Suprapubic skin (tissue), 4 donors: ENCODE results near the gene PCID2.

Experiments used
- EP300 ChIP-seq: sonication (generic); formaldehyde crosslinking; IDR thresholded peaks from one replicate; pipeline ENCODE4 v1.6.1; 2017; ENCODE audit warnings: antibody characterized with exemption
- POLR2A ChIP-seq, 2 donors: fragments of 450-650 bp; IDR thresholded peaks; one replicate each; pipeline ENCODE4 v1.6.1; 2017; ENCODE audit warnings: antibody characterized with exemption in 2 of 2, mild to moderate bottlenecking in 2 of 2, moderate library complexity in 2 of 2
- POLR2AphosphoS5 ChIP-seq, 3 donors: sonication (generic); formaldehyde crosslinking; IDR thresholded peaks; one replicate each; pipeline ENCODE4 v1.6.1; 2017; ENCODE audit warnings: antibody characterized with exemption in 3 of 3
- TF ChIP-seq, protein P1 (sequence below), 2 donors: fragments of 200-600 bp in 1 of 2; fragments of 450-650 bp in 1 of 2; sonication (generic) in 1 of 2; IDR thresholded peaks; one replicate each; pipeline ENCODE4 v1.5.1; 2016 to 2019; ENCODE audit warnings: antibody characterized with exemption in 2 of 2, mild to moderate bottlenecking in 1 of 2, moderate library complexity in 1 of 2

DNA sequence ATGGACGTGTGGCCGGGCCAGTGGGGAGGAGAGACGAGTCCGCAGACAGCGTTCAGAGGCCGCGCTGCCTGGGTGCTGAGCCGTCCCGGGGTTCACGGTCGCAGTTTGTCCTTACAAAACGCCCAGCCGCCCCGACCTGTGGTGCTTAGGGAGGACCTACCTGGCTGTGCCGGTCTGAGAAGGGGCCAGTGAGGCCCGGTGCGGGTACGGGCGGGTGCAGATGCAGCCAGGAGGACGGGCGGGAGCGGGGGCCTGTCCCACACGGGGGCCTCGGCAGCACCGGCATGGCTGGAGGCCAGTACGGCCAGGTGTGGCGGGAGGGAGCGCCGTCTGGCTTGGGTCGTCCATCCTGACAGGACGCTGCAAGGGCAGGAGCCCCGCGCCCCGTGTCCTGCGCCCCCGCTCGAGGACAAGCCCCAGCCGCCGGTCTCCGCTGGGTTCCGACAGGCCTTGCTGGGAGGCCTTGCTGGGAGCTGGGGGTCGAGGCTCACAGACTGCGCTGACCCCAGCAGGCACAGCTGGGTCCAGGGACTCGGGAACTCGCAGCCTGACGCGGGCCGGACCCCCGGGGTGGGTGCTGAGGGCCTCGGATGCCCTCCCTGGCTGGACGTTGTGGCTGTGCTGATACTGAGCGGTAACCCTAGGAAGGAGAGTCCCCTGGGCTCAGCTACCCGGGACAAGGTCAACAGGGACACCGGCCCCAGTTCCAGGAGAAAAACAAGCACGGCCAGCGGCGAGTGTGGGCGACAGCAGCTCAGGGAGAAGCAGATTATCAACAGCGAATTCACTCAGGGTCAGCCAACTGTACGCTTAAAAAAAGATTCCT lies 55.3 kb downstream of the PCID2 start:
- TF ChIP-seq POLR2AphosphoS5 (IDR thresholded peaks at IDR 0.05) (peak in 1 of 3 donors; percentile 6), EP300 (no peak), POLR2A (IDR thresholded peaks at IDR 0.05) (no peak)
- TF ChIP-seq, protein P1, sequence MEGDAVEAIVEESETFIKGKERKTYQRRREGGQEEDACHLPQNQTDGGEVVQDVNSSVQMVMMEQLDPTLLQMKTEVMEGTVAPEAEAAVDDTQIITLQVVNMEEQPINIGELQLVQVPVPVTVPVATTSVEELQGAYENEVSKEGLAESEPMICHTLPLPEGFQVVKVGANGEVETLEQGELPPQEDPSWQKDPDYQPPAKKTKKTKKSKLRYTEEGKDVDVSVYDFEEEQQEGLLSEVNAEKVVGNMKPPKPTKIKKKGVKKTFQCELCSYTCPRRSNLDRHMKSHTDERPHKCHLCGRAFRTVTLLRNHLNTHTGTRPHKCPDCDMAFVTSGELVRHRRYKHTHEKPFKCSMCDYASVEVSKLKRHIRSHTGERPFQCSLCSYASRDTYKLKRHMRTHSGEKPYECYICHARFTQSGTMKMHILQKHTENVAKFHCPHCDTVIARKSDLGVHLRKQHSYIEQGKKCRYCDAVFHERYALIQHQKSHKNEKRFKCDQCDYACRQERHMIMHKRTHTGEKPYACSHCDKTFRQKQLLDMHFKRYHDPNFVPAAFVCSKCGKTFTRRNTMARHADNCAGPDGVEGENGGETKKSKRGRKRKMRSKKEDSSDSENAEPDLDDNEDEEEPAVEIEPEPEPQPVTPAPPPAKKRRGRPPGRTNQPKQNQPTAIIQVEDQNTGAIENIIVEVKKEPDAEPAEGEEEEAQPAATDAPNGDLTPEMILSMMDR (IDR thresholded peaks at IDR 0.05) = no peak
